ENCODE results near the gene CD248.
"Not testable (repeated sequence)": the region's sequence is repeated elsewhere in the genome, so short reads cannot be mapped to it uniquely, and the experiment has no call there.

The CD248 gene

DNA sequence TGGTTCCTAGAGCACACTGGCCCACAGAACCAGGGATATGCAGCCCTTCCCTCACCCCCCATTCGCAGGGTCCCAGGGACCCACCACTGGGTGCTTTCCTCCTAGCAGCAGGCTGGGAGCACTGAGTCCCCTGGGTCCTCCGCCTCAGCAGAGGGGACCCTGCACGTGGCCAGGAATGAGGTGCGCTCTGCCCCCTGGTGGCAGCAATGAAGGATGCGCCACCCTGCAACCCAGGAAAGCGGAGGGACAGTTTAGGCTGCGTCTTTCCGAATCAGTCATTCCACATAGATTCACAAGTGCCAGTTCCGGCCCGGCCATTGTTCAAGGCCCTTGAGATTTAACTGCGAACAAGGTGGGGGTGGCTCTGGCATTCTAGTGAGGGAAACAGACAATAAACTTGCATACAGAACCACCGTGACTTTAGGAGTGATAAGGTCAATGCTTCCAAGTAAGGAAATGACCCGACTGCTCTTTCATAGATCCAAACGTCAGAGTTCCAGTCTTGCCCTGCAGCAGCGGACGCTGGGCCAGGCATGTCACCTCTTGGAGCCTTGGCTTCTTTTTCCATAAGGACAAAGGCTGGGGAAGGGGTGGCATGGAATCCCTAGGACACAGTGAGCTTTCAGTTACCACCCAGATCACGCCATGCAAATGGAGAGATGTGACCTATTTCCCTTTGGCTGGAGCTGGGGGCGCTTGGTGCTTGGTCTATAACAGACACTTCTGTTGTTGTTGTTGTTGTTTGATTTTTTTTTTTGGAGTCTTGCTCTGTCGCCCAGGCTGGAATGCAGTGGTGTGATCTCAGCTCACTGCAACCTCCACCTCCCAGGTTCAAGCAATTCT, 11.7 kb upstream of the CD248 start:
- DNase-seq (ENCODE audit: low spot score) = peak; percentile 86

DNA sequence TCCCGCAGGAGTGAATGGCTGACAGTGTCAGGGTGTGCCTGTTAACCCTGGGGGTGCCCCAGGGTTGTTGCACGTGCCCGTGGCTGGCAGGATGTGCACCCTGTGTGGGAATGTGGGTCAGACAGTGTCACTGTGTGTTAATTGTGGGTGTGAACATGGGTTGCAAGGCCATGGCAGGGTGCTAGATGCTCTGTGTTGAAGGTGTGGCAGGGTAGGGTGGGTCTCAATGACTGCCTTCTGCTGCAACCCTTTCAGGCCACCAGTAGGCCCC, 11.1 kb upstream of the CD248 start:
- no peak for DNase-seq (ENCODE audit: low spot score)

DNA sequence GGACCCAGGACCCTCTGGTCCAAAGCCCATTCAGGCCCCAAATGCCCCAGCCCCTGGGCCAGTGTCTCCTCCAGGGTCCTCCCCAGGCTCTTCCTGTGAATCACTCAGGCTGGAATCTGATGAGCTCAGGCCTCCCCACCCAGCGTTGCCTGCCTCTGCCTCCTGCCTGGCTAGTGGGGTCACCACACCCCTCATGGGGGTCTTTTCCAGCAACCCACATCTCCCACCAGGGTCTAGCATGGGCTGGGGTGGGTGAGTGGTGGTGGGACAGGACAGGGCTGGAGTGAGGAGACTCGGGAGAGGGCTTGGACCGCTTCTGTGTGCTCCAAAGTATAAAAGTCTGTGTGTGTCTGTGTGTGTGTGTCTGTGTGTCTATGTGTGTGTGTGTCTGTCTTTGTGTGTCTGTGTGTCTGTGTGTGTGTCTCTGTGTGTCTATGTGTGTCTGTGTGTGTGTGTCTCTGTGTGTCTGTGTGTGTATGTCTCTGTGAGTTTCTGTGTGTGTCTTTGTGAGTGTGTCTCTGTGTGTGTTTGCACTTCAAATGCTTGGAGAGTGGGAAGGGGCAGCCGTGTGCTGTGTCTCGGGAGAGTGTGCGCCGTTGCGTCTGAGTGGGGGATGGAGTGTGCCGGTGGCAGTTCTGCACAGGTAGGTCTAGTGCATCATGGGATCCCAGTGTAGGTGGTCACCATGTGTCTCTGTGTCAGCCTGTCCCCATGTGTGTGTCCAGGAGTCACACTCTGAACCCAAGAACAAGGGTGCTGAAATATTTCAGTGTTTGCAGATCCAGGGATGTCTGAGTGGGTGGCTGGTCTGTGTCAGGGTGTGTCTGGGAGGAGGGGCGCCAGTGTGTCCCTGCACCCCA, 10.6 kb upstream of the CD248 start:
- peak; percentile 78 for DNase-seq (ENCODE audit: low spot score)

DNA sequence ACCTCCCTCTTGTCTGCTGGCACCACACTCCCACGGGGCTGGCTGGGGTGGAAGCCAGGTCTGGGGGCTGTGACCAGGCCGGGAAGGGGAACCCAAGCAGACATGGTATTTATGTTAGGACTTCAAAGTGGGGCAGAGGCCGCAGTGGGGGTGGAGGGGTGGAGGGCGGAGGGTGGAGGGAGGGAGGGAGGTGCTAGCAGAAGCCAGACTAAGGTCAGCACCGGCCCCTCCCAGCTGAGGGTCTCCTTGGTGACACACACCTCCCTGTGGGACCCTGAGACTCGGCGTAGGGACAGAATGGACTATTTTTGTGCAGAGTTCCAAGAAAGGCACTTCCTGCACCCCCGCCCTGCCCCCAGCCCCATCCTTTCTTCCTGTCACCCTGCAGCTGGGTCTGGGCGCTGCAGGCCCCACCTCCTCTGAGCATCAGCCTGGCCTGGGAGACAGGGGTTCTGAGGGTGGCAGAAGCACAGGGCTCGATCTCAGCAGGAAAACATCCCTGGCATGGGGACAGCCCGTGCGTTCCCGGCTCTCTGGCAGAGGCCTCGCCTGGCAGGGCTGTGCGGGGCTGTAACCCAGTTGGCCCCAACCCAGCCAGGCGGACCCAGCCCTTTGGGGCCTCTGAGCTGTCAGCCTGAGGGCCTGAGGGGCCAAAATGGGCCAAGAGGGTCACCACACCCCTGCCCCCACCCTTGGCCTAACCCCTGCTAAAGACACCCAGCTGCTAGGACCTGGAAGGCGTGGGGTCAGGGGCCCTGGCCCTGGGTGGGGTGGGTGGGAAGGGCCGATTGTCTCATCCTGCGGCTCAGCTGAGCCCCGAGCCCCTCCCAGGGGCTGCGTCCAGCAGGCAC, 9.6 kb upstream of the CD248 start:
- DNase-seq (ENCODE audit: low spot score) = peak; percentile 68

DNA sequence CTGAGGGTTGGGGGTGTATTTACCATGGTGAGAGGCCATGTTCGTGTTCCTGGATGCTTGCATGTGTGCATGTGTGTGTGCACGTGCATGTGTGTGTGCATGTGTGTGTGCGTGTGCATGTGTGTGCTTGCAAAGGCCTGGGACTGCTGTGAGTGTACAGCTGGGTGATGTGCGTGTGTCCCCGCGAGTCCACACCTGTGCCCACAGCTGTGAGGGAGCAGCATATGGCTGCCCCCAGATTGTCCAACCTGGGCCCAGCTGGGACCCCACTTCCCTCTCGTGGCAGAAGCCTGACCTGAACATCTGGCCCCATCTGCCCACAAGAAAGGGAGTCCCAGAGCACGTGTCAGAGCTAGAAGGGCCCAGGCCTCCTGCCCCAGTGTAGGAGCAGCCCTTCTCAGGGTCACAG, 8.4 kb upstream of the CD248 start:
- no peak for DNase-seq (ENCODE audit: low spot score)

DNA sequence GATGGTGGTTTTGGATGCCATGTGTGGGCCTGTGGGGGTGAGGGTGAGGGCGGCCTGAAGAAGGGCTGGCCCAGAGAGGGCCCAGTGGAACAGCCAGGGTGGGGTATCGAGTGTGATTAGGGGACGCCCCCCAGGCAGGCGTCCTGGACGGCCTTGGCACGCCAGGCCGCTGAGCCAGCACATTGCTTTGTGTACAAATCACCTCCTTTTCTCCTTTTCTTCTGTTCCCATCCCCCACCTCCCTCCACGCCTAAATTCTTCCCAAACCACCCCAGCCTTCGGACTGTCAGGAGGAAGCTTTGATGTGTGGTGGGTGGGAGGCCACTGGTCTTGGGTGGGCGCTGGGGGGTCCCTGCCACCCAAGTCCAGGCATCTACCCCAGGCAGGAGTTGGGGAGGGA, 7.8 kb upstream of the CD248 start:
- peak; percentile 54 for DNase-seq (ENCODE audit: low spot score)

DNA sequence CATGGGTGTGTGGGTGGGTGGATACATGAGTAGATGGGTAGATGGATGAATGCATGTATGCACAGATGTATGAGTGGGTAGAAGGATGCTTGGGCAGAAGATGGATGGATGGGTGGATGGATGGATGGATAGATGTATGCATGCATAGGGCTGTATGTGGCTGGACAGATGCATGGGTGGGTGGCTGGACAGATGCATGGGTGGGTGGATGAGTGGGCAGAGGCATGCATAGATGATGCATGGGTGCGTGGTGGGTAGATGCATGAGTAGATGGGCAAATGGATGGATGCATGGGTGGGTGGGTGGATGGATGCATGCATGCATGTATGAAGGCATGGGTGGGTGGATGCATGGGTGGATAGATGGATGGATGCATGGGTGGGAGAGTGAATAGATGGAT, 6.8 kb upstream of the CD248 start:
- DNase-seq (ENCODE audit: low spot score) = no peak

DNA sequence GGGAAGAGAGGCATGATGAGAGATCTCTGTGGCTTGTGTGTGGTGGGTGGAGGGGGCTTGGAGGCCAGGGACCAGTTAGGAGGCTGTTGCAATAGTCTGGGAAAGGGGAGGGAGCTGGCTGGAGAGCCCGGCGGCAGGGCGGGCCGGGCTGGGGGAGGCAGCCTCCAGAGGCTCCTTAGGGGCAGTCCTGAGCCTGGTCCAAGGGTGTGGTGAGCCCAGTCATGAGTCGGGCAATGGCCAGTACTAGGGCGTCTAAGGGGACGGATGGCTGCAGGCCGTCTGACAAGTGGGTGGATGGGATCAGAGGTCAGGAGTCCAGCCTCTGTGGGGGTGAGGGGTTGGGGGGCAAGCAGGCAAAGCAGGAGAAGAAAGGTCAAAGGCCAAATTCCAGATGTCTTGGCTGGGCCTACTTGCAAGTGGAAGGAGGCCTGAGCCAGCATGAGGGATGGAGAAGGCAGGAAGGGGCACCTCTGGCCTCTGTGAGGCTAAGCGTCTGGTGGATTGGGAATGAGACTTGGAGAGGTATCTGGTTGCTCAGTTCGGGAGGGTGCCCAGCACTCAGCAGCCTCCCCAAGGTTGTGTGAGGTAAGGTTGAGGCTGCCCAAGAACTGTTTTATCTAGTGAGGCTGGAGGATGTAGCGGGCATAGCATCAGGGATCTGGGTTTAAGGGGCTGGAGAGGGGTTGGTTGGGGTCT, 6.0 kb upstream of the CD248 start:
- DNase-seq (ENCODE audit: low spot score) = peak; percentile 76

DNA sequence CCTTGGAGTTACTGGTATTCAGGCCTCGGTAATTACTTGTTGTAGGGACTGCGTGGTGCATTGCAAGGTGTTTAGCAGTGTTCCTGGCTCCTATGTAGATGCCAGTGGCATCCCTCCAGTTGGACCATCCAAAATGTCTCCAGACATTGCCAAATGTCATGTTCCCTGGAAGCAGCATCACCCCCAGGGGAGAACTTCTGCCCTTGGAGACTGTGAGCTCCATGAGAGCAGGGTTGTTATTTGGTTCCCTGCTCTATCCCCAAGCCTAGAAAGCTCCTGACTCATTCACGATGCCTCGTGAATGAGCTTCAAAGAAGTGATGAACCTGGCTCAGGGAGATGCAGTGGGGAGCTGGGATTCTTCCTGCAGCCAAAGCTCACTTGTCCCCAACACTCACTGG, 4.8 kb upstream of the CD248 start:
- no peak for DNase-seq (ENCODE audit: low spot score)

DNA sequence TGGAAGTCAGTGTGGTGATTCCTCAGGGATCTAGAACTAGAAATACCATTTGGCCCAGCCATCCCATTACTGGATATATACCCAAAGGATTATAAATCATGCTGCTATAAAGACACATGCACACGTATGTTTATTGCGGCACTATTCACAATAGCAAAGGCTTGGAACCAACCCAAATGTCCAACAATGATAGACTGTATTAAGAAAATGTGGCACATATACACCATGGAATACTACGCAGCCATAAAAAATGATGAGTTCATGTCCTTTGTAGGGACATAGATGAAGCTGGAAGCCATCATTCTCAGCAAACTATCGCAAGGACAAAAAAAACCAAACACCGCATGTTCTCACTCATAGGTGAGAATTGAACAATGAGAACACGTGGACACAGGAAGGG, 3.9 kb upstream of the CD248 start:
- DNase-seq (ENCODE audit: low spot score) = not testable (repeated sequence)

DNA sequence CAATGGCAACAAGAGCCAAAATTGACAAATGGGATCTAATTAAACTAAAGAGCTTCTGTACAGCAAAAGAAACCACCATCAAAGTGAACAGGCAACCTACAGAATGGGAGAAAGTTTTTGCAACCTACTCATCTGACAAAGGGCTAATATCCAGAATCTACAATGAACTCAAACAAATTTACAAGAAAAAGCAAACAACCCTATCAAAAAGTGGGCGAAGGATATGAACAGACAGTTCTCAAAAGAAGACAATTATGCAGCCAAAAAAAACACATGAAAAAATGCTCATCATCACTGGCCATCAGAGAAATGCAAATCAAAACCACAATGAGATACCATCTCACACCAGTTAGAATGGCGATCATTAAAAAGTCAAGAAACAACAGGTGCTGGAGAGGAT, 3.4 kb upstream of the CD248 start:
- not testable (repeated sequence) for DNase-seq (ENCODE audit: low spot score)

DNA sequence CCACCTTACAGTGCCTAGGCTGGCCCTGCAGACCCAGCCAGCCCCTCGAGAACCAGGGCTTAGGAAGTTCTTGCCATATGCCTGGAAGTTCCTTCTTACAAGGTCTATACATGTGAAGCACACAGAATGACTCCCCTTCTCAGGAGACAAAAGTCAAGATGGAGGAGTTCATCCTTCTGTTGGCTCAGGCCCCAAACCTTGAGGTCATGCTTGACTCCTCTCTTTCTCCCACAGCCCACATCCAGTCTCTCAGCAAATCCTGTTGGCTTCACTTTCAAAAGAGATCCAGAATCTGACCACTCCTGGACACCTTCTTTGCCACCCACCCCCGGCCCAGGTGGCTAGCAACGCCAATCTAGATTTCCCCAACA, 1.7 kb upstream of the CD248 start:
- no peak for DNase-seq (ENCODE audit: low spot score)

DNA sequence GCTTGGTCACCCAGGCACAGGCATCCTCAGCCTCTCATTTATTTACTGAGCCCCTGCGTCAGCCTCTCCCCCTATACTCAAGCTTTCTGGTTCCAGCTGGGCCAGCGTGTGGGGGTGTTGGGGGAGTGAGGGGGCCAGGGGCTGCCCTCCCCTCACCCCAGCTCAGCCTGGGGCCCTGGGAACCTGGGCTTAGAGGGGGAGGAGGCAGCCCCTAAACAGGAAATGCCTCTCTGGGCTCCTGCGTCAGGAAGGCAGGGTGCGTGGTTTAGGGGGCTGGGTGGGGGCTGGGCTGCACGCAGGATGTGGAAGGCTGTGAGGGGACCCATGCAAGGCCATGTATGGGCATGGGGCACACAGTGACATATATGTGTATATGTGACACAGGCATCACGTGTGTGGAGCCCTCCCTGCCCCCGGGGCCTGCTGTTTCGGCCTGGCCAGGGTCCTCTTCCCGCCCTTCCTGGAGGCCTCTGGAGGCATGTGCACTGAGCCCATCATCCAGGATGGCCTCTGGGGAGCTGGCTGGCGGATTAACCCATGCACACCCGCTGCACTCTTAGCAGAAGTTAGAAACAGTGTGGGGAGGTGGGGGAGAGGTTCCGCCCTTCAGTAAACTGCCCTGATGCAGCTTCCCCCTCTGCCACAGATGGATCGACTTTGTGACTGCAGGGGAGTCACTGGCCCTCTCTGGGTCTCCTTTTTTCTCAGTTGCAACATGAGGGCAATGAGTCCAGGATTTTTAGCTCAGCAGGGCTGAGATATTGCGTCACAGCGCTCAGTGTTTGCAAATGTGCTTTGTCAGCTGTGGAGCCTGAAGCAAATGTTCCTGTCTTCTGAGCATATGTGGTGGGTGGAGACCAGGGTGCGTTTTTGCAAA, 1.1 kb upstream of the CD248 start:
- DNase-seq (ENCODE audit: low spot score) = peak; percentile 56

DNA sequence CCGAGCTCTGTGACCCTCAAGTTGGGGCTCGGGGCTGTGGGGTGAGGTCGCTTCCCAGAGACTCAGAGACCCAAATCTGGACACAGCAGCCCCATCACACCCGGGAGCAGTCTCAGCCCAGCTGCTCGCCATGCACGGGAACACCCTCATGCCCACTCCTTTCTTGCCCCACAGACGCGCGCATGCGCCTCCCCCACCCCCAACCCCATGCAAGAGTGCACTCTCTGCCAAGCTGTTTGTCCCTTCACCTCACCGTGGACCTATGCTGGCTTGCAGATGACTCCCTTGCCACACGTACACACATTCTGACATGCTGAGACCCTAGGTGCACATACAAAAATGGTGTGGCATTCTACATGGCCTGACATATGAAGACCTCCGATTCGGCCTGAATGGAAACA, 478 bp upstream of the CD248 start:
- DNase-seq (ENCODE audit: low spot score) = peak; percentile 74

DNA sequence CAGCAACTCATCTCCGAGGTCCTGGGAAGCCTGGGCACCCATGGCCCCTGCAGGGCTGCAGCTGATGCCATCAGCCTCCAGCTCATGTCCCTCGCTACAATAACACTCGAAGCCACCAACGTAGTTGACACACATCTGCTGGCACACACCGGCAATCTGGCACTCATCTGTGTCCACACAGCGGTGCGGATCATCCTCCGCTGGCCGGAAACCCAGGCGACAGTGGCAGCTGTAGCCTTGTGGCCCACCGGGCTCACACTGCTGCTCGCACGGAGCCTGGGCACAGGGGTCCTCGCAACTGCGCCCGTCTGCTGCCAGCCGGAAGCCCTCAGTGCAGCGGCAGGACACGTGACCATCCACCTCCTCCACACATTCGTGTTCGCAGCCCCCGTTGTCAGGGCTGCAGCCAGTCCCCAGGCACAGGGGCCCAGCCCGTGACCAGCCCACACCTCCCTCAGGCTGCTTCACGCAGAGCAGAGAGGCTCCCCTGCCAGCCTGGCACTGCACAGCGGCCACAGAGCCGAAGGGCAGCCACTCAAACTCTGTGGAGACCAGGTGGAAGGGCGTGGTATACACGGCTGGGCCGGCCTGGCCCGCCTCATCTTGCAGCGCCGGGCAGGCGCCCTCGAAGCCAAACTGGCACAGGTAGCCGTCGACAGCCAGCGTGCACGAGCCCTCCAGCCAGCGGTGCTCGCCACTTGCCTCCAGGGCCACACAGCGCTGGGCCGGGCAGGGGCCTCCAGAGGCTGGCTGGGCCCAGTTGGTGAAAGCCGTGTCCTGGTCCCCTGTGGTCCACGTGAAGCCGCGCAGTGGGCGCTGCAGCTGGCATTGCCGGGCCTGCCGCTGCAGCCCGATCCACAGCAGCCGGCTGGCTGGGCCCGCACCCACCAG, 678 bp downstream of the CD248 start:
- peak; percentile 22 for DNase-seq (ENCODE audit: low spot score)

DNA sequence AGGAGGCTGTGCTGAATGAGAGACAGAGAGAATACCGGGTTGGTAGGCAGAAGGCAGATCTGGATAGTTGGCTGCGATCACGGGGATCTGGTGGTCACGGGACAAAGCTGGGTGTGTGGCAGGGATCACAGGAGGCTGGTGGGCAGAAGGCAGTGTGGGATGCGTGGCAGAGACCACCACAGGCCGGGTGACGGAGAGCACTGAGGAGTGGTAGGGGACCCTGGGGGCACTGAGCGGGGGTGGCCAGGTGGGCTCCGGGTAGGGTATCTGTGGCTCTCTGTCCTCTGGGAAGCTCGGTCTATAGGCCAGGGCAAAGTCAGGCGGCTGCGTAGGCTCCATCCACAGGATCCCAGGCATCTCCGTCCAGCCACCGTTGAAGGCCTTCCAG, 1.4 kb downstream of the CD248 start:
- no peak for DNase-seq (ENCODE audit: low spot score)

DNA sequence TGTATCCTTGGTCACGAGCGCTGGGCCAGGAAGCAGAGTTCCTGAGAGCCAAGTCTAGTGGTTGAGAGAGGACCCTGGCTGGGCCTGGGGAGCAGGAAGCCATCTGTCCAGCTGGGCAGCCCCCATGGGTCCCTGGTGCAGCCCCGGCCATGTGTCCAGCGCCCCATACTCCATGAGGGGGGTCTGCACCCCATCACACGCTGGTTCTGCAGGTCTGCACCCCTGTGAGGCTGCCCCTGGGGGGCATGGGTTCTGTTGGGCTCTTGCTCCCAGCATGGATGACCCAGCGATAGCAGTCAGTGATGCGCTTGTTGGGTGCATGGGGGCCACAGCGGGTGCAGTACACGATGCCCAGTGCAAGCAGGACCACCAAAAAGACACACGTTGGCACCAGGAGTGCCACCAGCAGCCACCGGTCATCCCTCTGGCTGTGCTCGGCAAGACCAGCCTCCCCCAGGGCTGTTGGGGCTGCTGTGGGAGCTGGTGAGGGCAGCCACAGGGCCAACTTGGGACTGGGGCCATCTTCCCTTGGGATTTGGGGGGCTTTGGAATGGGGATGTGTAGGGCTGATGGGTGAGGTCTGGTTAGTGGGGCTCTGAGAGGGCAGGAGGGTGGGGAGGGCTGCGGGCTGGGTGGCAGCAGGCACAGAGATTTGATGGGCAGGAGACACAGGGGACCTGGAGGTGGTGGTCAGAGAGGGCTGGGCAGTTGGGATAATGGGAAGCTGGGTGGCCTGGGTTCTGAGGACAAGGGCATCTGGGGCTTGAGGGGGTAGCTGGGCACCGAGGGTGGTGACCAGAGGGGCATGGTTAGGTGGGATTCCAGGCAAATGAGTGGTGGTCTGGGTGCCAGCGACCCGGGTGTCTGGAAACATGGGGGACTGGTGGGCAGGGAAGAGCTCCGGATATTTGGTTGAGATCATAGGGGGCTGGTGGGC, 2.0 kb downstream of the CD248 start:
- no peak for DNase-seq (ENCODE audit: low spot score)

DNA sequence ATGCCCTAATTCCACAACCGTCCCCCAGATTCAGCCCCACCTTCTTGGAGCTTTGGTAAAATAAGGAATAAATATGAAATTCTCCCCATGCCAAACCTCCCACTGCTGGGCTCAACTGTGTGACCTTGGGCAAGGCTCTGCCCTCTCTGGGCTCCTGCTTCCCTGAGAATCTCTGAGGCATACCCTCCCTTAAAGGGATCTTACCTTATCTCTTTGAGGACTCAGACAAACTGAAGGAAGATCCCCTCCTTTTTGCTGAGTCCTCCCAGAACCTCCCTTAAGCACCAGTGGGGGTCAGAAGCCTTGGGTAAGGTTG, 2.7 kb downstream of the CD248 start:
- no peak for DNase-seq (ENCODE audit: low spot score)
